ENCODE measurements around the gene MYRIP. TPM values are rescaled to one million over a fixed set of nuclear protein-coding genes. Genes with fewer than 3 reads are reported as not detected.

The MYRIP gene
- polyA plus RNA-seq, 1 of the 3 experiments (the other 2 are of a cell fraction) = 1.2 TPM

GRCh38 chr3:40044487-40044886 is 235.1 kb downstream of the MYRIP start (continued):
- peak; percentile 26 to 65; a peak in 2 of 4 replicates for TF ChIP-seq EP300 (IDR thresholded peaks at IDR 0.05; ENCODE audit: borderline replicate concordance in 1 of 2, low read depth in 1 of 2, low read length in 1 of 2)
- TF ChIP-seq RCOR1 (IDR thresholded peaks at IDR 0.05; ENCODE audit: low read length) = no peak
- TF ChIP-seq CTCF (IDR thresholded peaks at IDR 0.05) = no peak
- TF ChIP-seq RXRA (IDR thresholded peaks at IDR 0.05; ENCODE audit: borderline replicate concordance, low read depth) = no peak
- peak; percentile 72; the same call in 1 of the 2 replicates for TF ChIP-seq TEAD4 (IDR thresholded peaks at IDR 0.05; ENCODE audit: borderline replicate concordance, insufficient read depth)
- TF ChIP-seq SMC3 (IDR thresholded peaks at IDR 0.05; ENCODE audit: low read depth, low read length) = no peak
- TF ChIP-seq REST (IDR thresholded peaks at IDR 0.05; ENCODE audit: low read depth, low read length) = no peak
- peak; percentile 65 for TF ChIP-seq MAX (IDR thresholded peaks at IDR 0.05; ENCODE audit: low read depth)
- no peak for TF ChIP-seq MEF2A (IDR thresholded peaks at IDR 0.05; ENCODE audit: borderline replicate concordance, low read depth)
- TF ChIP-seq MXI1 (IDR thresholded peaks at IDR 0.05; ENCODE audit: low read depth, low read length) = no peak
- TF ChIP-seq RAD21 (IDR thresholded peaks at IDR 0.05; ENCODE audit: low read length) = no peak

GRCh38 chr3:40045051-40045450 is 235.6 kb downstream of the MYRIP start:
- Histone ChIP-seq H4K20me1 (ENCODE audit: insufficient read depth) (no peaks in the 10 kb centered on the region), H3K27me3 (ENCODE audit: insufficient read depth) (no peaks in the 10 kb centered on the region), H3K4me2 (peak overlapping the region; percentile 54), H3K36me3 (replicated peaks in 1 of 2; ENCODE audit: control insufficient read depth in 1 of 2, insufficient read depth in 2 of 2, low read length in 1 of 2) (no peaks in the 10 kb centered on the region), H3K4me3 (ENCODE audit: low read depth in 2 of 2, low read length in 1 of 2) (no peak overlapping the region; a peak in 1 of 4 replicates), H2AFZ (ENCODE audit: low read depth) (peak overlapping the region; percentile 49; the same call in 1 of the 2 replicates), H3K9me3 (peaks cover 2% of the 10 kb centered on the region; the same call in 1 of the 2 replicates), H3K79me2 (ENCODE audit: insufficient read depth) (no peaks in the 10 kb centered on the region), H3K27ac (ENCODE audit: low read depth in 2 of 2, low read length in 1 of 2) (peak overlapping the region; percentile 78 to 96), H3F3A (replicated peaks; ENCODE audit: insufficient read depth) (peaks cover 29% of the 10 kb centered on the region), H3K9ac (peak overlapping the region; percentile 42), H3K9me2 (no peaks in the 10 kb centered on the region), H3K4me1 (ENCODE audit: control insufficient read depth in 1 of 2, insufficient read depth in 2 of 2, low read depth in 1 of 2, low read length in 1 of 2) (peaks cover 14 to 23% of the 10 kb centered on the region in 2 experiments)
- no peak for DNase-seq
- 88% methylated on average over 2 of the region's 2 CpGs for WGBS (ENCODE audit: low lambda C conversion rate)
- CTCF ChIA-PET = interaction anchor here (0.6 kb wide), 1 partner anchor 127 kb away, joined by 3 read pairs; no protein-coding TSS in a partner anchor
- TF ChIP-seq IRF3 (IDR thresholded peaks at IDR 0.05; ENCODE audit: low read depth, low read length) (no peak), NRF1 (IDR thresholded peaks at IDR 0.05; ENCODE audit: low read depth, low read length) (no peak), EP300 (IDR thresholded peaks at IDR 0.05; ENCODE audit: borderline replicate concordance in 1 of 2, low read depth in 1 of 2, low read length in 1 of 2) (no peak), MAX (IDR thresholded peaks at IDR 0.05; ENCODE audit: low read depth) (no peak), MEF2A (IDR thresholded peaks at IDR 0.05; ENCODE audit: borderline replicate concordance, low read depth) (no peak), RAD21 (IDR thresholded peaks at IDR 0.05; ENCODE audit: low read length) (no peak), RXRA (IDR thresholded peaks at IDR 0.05; ENCODE audit: borderline replicate concordance, low read depth) (no peak), SIN3A (IDR thresholded peaks at IDR 0.05; ENCODE audit: borderline replicate concordance, low read depth, low read length) (no peak), CTCF (IDR thresholded peaks at IDR 0.05) (no peak), YY1 (IDR thresholded peaks at IDR 0.05; ENCODE audit: low read depth) (no peak), PBX3 (IDR thresholded peaks at IDR 0.05) (no peak), GATA2 (CRISPR knock-in tag; IDR thresholded peaks at IDR 0.05) (no peak), FOXJ3 (CRISPR knock-in tag; IDR thresholded peaks at IDR 0.05) (no peak)
- POLR2A ChIA-PET = no interaction called here

Data from SK-N-SH (cell line).